ENCODE data around the gene ITGA3.

DNA sequence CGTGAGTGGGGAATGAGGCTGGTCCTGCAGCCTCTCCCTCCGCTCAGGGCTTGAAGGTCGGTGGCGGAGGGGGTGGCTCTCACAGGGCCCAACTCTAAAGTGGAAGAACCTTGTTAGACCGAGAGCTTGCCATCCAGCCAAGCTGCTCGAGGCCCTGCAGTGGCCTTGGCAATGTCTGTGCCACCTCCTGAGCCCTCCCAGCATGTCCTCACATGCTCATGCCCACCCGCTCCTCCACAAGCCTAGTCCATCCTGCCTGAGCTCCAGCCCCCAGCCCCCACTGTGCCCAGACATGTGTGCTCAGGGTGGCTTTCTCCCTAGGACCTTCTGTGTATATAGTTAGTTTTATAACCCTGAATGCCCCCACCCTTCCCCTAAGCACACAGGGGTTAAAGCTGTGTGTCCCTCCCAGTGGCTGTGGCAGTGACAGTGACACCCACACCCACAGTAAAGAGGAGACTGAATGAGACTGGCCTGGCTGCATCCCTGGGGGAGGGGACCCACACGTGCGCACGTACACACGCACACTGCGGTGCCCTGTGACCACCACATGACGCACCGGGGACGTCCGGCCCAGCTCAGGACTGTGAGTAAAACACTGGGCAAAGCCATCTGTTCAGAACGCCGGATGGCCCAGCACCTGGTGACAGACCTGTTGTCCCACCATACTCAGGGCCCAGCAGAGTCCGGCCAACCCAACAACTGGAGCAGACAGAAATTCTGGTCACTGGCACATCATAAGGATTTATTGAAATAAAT, 54.9 kb downstream of the ITGA3 start:
- TF ChIP-seq, protein P1, sequence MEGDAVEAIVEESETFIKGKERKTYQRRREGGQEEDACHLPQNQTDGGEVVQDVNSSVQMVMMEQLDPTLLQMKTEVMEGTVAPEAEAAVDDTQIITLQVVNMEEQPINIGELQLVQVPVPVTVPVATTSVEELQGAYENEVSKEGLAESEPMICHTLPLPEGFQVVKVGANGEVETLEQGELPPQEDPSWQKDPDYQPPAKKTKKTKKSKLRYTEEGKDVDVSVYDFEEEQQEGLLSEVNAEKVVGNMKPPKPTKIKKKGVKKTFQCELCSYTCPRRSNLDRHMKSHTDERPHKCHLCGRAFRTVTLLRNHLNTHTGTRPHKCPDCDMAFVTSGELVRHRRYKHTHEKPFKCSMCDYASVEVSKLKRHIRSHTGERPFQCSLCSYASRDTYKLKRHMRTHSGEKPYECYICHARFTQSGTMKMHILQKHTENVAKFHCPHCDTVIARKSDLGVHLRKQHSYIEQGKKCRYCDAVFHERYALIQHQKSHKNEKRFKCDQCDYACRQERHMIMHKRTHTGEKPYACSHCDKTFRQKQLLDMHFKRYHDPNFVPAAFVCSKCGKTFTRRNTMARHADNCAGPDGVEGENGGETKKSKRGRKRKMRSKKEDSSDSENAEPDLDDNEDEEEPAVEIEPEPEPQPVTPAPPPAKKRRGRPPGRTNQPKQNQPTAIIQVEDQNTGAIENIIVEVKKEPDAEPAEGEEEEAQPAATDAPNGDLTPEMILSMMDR (IDR thresholded peaks at IDR 0.05; ENCODE audit: poor library complexity), result no peak
- TF ChIP-seq EZH2phosphoT487 (IDR thresholded peaks at IDR 0.05; ENCODE audit: low read depth, severe bottlenecking, unreplicated experiment) (no peak), EZH2 (IDR thresholded peaks at IDR 0.05; ENCODE audit: borderline replicate concordance) (no peak)

All from hepatocyte (in vitro differentiated cells).